ENCODE data around the gene SCAMP4.

Gene SCAMP4

DNA sequence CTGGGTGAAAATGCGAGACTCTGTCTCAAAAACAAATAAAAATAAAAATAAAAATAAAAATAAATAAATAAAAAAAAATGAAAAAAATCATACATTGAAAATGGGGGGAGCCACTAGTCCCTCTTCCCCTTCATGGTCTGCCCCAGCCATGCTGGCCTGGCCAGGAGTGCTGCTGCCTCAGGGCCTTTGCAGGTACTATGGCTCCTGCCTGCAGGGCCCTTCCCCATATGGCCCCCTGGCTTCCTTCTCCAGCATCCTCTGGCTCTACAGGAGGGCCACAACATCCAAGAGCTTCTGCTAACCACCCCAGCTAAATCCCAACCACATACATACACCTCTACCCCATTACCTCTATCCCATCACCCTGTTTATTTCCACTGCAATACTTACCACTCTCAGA lies 15.3 kb upstream of the SCAMP4 start:
- Histone ChIP-seq H3K9me3 (ENCODE audit: low read length) (no peaks in the 10 kb centered on the region), H3K79me2 (ENCODE audit: insufficient read depth, low read length) (peaks cover under 1% of the 10 kb centered on the region; the same call in 1 of the 2 replicates), H3K27ac (ENCODE audit: low read depth, low read length, poor library complexity, severe bottlenecking) (no peak overlapping the region), H3K36me3 (ENCODE audit: insufficient read depth, low read length) (no peaks in the 10 kb centered on the region), H3K27me3 (ENCODE audit: insufficient read depth, low read length) (no peaks in the 10 kb centered on the region), H4K20me1 (ENCODE audit: insufficient read depth, low read length) (no peaks in the 10 kb centered on the region), H3K4me1 (ENCODE audit: insufficient read depth, low read length, severe bottlenecking) (peaks cover 9% of the 10 kb centered on the region), H3K4me3 (ENCODE audit: low read depth, low read length, poor library complexity, severe bottlenecking) (no peak overlapping the region), H3K9ac (ENCODE audit: low read length) (no peak overlapping the region), H3F3A (ENCODE audit: insufficient read depth, low read length) (no peaks in the 10 kb centered on the region; the same call in 1 of the 2 replicates), H3K9me2 (ENCODE audit: low read depth, low read length) (no peaks in the 10 kb centered on the region), H2AFZ (ENCODE audit: low read length) (no peak overlapping the region), H3K4me2 (ENCODE audit: low read length) (no peak overlapping the region)
- TF ChIP-seq, protein P1, sequence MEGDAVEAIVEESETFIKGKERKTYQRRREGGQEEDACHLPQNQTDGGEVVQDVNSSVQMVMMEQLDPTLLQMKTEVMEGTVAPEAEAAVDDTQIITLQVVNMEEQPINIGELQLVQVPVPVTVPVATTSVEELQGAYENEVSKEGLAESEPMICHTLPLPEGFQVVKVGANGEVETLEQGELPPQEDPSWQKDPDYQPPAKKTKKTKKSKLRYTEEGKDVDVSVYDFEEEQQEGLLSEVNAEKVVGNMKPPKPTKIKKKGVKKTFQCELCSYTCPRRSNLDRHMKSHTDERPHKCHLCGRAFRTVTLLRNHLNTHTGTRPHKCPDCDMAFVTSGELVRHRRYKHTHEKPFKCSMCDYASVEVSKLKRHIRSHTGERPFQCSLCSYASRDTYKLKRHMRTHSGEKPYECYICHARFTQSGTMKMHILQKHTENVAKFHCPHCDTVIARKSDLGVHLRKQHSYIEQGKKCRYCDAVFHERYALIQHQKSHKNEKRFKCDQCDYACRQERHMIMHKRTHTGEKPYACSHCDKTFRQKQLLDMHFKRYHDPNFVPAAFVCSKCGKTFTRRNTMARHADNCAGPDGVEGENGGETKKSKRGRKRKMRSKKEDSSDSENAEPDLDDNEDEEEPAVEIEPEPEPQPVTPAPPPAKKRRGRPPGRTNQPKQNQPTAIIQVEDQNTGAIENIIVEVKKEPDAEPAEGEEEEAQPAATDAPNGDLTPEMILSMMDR (IDR thresholded peaks at IDR 0.05; ENCODE audit: low read length), result no peak
- no peak for TF ChIP-seq EZH2 (IDR thresholded peaks at IDR 0.05; ENCODE audit: borderline replicate concordance, low read length)

GRCh38 chr19:1893791-1894190 lies 11.4 kb upstream of the SCAMP4 start:
- H3K4me2 ChIP-seq (ENCODE audit: low read length), result no peak overlapping the region
- H3K4me3 ChIP-seq (ENCODE audit: low read depth, low read length, poor library complexity, severe bottlenecking), result no peak overlapping the region
- TF ChIP-seq, protein P1 (IDR thresholded peaks at IDR 0.05; ENCODE audit: low read length), result no peak
- no peak for TF ChIP-seq EZH2 (IDR thresholded peaks at IDR 0.05; ENCODE audit: borderline replicate concordance, low read length)
- no peaks in the 10 kb centered on the region for H4K20me1 ChIP-seq (ENCODE audit: insufficient read depth, low read length)
- H3K4me1 ChIP-seq (ENCODE audit: insufficient read depth, low read length, severe bottlenecking), result peaks cover 25% of the 10 kb centered on the region
- no peaks in the 10 kb centered on the region for H3K9me2 ChIP-seq (ENCODE audit: low read depth, low read length)
- H2AFZ ChIP-seq (ENCODE audit: low read length), result no peak overlapping the region
- no peak overlapping the region for H3K27ac ChIP-seq (ENCODE audit: low read depth, low read length, poor library complexity, severe bottlenecking)
- H3F3A ChIP-seq (ENCODE audit: insufficient read depth, low read length), result no peaks in the 10 kb centered on the region; the same call in 1 of the 2 replicates
- no peaks in the 10 kb centered on the region for H3K36me3 ChIP-seq (ENCODE audit: insufficient read depth, low read length)
- H3K27me3 ChIP-seq (ENCODE audit: insufficient read depth, low read length), result no peaks in the 10 kb centered on the region
- no peak overlapping the region for H3K9ac ChIP-seq (ENCODE audit: low read length)
- no peaks in the 10 kb centered on the region for H3K79me2 ChIP-seq (ENCODE audit: insufficient read depth, low read length)
- no peaks in the 10 kb centered on the region for H3K9me3 ChIP-seq (ENCODE audit: low read length)

GRCh38 chr19:1896508-1896907 lies 8.7 kb upstream of the SCAMP4 start:
- Histone ChIP-seq H2AFZ (ENCODE audit: low read length) (no peak overlapping the region), H4K20me1 (ENCODE audit: insufficient read depth, low read length) (no peaks in the 10 kb centered on the region), H3K4me3 (ENCODE audit: low read depth, low read length, poor library complexity, severe bottlenecking) (no peak overlapping the region), H3F3A (ENCODE audit: insufficient read depth, low read length) (no peaks in the 10 kb centered on the region; the same call in 1 of the 2 replicates), H3K36me3 (ENCODE audit: insufficient read depth, low read length) (no peaks in the 10 kb centered on the region), H3K4me2 (ENCODE audit: low read length) (no peak overlapping the region), H3K9me3 (ENCODE audit: low read length) (no peaks in the 10 kb centered on the region), H3K79me2 (ENCODE audit: insufficient read depth, low read length) (no peaks in the 10 kb centered on the region), H3K4me1 (ENCODE audit: insufficient read depth, low read length, severe bottlenecking) (peaks cover 25% of the 10 kb centered on the region), H3K27ac (ENCODE audit: low read depth, low read length, poor library complexity, severe bottlenecking) (no peak overlapping the region), H3K27me3 (ENCODE audit: insufficient read depth, low read length) (no peaks in the 10 kb centered on the region), H3K9ac (ENCODE audit: low read length) (no peak overlapping the region), H3K9me2 (ENCODE audit: low read depth, low read length) (no peaks in the 10 kb centered on the region)
- TF ChIP-seq, protein P1 (IDR thresholded peaks at IDR 0.05; ENCODE audit: low read length), result no peak
- TF ChIP-seq EZH2 (IDR thresholded peaks at IDR 0.05; ENCODE audit: borderline replicate concordance, low read length), result no peak

Measured in OCI-LY1 (cell line).